GM12873 (cell line): ENCODE measurements around the gene ASCC2.

ENCODE experiments used
- TF ChIP-seq, protein P1 (sequence below): IDR thresholded peaks from 2 replicates; pipeline ENCODE4 v1.5.1; 2012; ENCODE audit warnings: low read depth, mild to moderate bottlenecking, moderate library complexity, low read length, control low read depth; ENCODE audit not compliant: insufficient read depth; ENCODE audit errors: missing control alignments

ASCC2 gene

DNA sequence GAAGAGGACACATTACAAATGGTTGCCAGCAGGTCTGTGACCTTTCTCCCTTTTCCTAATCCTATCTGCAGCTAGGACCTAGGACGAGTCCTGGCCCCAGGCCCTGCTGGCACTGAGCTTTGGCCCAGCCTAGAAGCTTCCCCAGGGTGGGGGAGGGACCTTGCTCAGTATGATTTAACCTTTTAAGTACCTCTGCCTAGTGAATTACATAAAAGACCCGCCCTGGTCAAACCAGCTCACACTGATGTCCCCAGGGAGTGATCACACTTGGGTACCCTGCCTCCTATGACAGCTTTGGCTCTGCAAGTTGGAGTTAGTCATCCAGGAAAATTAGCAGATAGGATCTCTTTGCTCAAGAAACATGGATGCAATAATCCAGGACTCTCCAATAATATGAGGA, 21.9 kb downstream of the ASCC2 start:
- TF ChIP-seq, protein P1, sequence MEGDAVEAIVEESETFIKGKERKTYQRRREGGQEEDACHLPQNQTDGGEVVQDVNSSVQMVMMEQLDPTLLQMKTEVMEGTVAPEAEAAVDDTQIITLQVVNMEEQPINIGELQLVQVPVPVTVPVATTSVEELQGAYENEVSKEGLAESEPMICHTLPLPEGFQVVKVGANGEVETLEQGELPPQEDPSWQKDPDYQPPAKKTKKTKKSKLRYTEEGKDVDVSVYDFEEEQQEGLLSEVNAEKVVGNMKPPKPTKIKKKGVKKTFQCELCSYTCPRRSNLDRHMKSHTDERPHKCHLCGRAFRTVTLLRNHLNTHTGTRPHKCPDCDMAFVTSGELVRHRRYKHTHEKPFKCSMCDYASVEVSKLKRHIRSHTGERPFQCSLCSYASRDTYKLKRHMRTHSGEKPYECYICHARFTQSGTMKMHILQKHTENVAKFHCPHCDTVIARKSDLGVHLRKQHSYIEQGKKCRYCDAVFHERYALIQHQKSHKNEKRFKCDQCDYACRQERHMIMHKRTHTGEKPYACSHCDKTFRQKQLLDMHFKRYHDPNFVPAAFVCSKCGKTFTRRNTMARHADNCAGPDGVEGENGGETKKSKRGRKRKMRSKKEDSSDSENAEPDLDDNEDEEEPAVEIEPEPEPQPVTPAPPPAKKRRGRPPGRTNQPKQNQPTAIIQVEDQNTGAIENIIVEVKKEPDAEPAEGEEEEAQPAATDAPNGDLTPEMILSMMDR: no peak

DNA sequence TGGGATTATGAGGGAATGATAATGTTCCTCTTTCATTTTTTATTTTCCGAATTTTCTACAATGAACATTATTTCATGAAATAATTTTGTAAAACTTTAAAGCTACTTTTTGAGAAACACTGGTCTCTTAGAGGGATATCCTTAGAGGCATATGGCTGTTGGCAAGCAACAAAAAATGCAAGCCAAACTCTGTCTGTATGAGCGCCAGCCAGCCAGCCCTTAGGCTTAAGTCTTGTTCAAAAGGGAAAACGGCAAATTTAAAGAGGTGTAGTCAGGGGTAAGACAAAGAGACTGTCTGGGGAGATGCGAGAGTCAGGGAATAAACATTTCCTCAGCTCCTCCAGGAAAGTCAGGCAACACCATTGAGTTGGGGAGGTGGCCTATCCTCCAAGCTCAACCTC, 22.5 kb downstream of the ASCC2 start:
- TF ChIP-seq, protein P1: no peak

DNA sequence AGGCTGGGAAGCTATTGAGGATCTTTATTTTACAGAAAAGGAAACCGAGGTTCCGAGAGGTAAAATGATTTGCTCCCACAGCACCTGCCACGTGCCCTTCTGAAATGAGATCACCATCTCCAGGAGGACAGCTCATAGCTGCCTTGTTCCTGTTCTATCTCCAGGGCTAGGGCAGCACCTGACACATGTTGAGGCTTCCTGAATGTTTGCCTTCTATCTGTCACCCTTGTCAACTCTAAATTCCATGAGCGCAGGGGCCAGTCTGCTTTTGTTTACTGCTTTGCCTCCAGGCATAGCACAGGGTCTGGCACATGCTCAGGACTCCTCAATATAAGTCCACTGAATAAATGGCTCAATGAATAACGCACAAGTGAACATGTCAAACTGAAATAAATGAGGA, 24.1 kb downstream of the ASCC2 start:
- TF ChIP-seq, protein P1: no peak

DNA sequence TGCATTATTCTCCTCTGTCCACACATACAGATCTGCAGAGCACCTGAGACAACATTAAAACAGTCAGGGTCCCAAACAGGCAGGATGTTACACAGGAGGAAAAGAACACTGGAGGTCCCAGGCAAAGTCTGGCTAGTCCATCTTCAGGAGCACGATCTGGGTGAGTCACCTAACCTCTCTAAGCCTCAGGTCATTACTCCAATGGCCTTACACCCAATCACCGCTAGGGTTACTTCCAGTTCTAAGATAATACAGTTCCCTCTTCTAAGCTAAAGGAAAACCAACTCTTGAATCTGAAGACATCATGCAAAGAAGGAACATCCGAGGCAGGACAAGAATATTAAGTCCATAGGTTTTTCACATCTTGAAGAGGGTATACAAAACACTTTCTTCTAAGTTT, 24.5 kb downstream of the ASCC2 start:
- TF ChIP-seq, protein P1: no peak

DNA sequence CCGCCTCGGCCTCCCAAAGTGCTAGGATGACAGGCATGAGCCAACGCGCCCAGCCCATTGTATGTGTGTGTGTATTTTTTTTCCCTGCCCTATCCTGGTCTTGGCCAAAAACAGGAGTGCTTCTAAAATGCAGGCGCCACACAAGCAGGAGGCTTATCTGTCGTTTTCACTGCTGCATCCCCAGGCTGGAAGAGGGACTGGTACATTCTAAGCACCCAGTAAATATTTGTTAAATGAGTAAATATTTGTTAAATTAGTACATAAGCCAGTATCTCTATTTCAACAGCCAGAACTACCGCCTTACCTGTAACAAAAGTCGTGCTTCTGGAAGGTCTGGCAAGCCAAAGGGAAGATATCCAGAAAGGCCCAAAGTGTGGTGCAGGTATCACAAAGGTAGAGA, 24.9 kb downstream of the ASCC2 start:
- TF ChIP-seq, protein P1: no peak

DNA sequence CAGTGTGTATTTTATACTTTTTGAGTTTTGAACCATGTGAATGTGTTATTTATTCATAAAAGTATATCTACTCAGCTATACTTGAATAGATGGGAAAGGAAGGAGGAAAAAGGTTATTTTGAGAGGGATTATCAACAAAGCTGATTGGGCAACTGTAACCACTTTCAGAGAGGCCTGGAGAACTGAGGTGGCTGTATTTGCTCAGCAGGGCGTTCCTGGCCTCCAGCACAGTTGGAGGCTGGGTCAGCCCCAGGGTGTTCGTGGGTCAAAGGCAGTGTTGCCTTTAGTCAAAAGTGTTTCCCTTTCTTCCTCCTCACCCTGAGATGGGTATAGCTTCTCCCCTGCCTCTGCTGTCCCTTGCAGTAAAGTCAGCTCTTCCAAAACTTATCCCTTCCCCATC, 26.7 kb downstream of the ASCC2 start:
- TF ChIP-seq, protein P1: no peak

DNA sequence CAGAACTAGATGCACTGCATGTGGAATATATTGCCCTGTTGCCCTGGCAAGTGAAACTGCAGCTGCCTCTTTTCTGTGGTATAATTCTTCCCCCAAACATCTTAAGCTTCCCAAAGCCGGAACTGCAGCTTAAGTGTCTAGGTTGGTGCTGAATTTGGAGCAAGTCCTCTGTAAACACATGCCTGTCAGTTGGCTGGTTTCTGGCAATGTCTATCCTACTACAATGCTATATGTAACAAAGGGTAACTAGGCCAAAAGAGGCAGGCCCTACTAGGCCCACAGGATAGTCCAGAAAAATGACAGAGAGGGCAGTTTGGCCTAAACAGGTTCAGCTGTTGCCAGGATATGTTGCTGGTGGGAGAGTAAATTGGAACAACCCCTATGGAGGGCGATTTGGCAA, 27.9 kb downstream of the ASCC2 start:
- TF ChIP-seq, protein P1: no peak

DNA sequence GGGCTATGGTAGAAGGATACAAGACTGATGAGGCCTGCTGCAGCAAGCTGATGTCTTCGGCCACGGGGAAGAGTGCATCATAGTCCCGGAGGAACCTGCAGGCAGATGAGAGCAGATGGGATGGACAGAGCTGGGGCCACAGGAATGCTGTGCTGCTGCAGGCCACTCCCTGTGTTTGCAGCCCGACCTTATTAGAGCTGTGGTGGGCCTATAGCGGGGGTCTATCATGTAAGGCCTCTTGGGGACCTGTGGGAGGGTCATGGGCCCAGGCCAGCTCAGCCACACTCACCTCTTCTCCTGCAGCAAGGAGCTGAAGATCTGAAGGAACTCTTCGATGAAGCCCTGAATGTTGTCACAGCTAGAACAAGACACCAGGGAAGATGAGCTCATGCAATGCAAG, 31.9 kb downstream of the ASCC2 start:
- TF ChIP-seq, protein P1: no peak
